HEK293T (cell line): Measurements from ENCODE around the gene BTBD9.

ENCODE experiments used
- CTCF ChIA-PET: fragments of 350-600 bp; formaldehyde crosslinking; extraction: SDS; loops from one replicate; lab custom pipeline; 2021; ENCODE audit warnings: antibody characterized with exemption, inconsistent platforms; lab: Yijun Ruan, JAX
- POLR2A ChIA-PET: fragments of 350-600 bp; formaldehyde crosslinking; extraction: SDS; loops from one replicate; lab custom pipeline; 2020; ENCODE audit warnings: antibody characterized with exemption, inconsistent platforms; lab: Yijun Ruan, JAX
- DNase-seq: peaks from one replicate; pipeline ENCODE4 v3.0.0; 2012; ENCODE audit warnings: mixed read lengths; ENCODE audit errors: extremely low spot score
- ARNT ChIP-seq: fragments of 450-650 bp; IDR thresholded peaks from 2 replicates; pipeline ENCODE4 v1.6.1; 2017; ENCODE audit warnings: mild to moderate bottlenecking
- BHLHE40 ChIP-seq: fragments of 450-650 bp; IDR thresholded peaks from 2 replicates; pipeline ENCODE4 v1.6.1; 2016; ENCODE audit warnings: mild to moderate bottlenecking, moderate library complexity, borderline replicate concordance
- CTBP1 ChIP-seq: fragments of 450-650 bp; IDR thresholded peaks from 2 replicates; pipeline ENCODE4 v1.6.1; 2016; ENCODE audit warnings: borderline replicate concordance
- ELF4 ChIP-seq: fragments of 450-650 bp; IDR thresholded peaks from 2 replicates; pipeline ENCODE4 v1.6.1; 2017; ENCODE audit warnings: antibody characterized with exemption
- FOXA1 ChIP-seq: fragments of 450-650 bp; IDR thresholded peaks from 2 replicates; pipeline ENCODE4 v1.6.1; 2016; ENCODE audit warnings: mild to moderate bottlenecking
- FOXK2 ChIP-seq: fragments of 450-650 bp; IDR thresholded peaks from 2 replicates; pipeline ENCODE4 v1.6.1; 2016; ENCODE audit warnings: mild to moderate bottlenecking
- FOXM1 ChIP-seq: fragments of 450-650 bp; IDR thresholded peaks from 2 replicates; pipeline ENCODE4 v1.6.1; 2017; ENCODE audit warnings: mild to moderate bottlenecking, borderline replicate concordance
- HDGF ChIP-seq: fragments of 450-650 bp; IDR thresholded peaks from 2 replicates; pipeline ENCODE4 v1.6.1; 2017; ENCODE audit warnings: antibody characterized with exemption, borderline replicate concordance
- L3MBTL2 ChIP-seq: fragments of 450-650 bp; conservative IDR thresholded peaks from 2 replicates; pipeline ENCODE4 v1.6.1; 2016; ENCODE audit warnings: mild to moderate bottlenecking
- LEF1 ChIP-seq: fragments of 450-650 bp; IDR thresholded peaks from 2 replicates; pipeline ENCODE4 v1.6.1; 2017; ENCODE audit warnings: mild to moderate bottlenecking, borderline replicate concordance
- NFRKB ChIP-seq: fragments of 450-650 bp; IDR thresholded peaks from 2 replicates; pipeline ENCODE4 v1.6.1; 2016; ENCODE audit warnings: mild to moderate bottlenecking, moderate library complexity
- PKNOX1 ChIP-seq: fragments of 450-650 bp; IDR thresholded peaks from 2 replicates; pipeline ENCODE4 v1.6.1; 2016
- SP1 ChIP-seq: fragments of 450-650 bp; IDR thresholded peaks from 2 replicates; pipeline ENCODE4 v1.6.1; 2017
- SUZ12 ChIP-seq: fragments of 450-650 bp; IDR thresholded peaks from 2 replicates; pipeline ENCODE4 v1.6.1; 2016; ENCODE audit warnings: mild to moderate bottlenecking
- TARDBP ChIP-seq: fragments of 450-650 bp; IDR thresholded peaks from 2 replicates; pipeline ENCODE4 v1.6.1; 2016
- ZNF384 ChIP-seq: fragments of 450-650 bp; IDR thresholded peaks from 2 replicates; pipeline ENCODE4 v1.6.1; 2016

BTBD9 gene

GRCh38 chr6:38501931-38502330, 137.8 kb downstream of the BTBD9 start:
- ChIA-PET POLR2A (no interaction called here), CTCF (no interaction called here)
- DNase-seq = no peak
- TF ChIP-seq SP1 = no peak

GRCh38 chr6:38499529-38500096, 140.1 kb downstream of the BTBD9 start:
- ChIA-PET CTCF (no interaction called here), POLR2A (no interaction called here)
- no peak for DNase-seq
- no peak for TF ChIP-seq HDGF
- no peak for TF ChIP-seq ZNF384
- TF ChIP-seq BHLHE40 = no peak
- TF ChIP-seq FOXA1 = no peak
- TF ChIP-seq FOXM1 = no peak
- no peak for TF ChIP-seq SUZ12
- no peak for TF ChIP-seq LEF1
- no peak for TF ChIP-seq L3MBTL2
- no peak for TF ChIP-seq ELF4
- no peak for TF ChIP-seq CTBP1

GRCh38 chr6:38498805-38499445, 140.8 kb downstream of the BTBD9 start:
- TF ChIP-seq BHLHE40 (no peak), FOXK2 (no peak), ZNF384 (no peak), FOXM1 (no peak), ARNT (no peak), L3MBTL2 (no peak), SUZ12 (no peak), ELF4 (no peak)
- ChIA-PET POLR2A (no interaction called here), CTCF (no interaction called here)
- DNase-seq = no peak

- ChIA-PET POLR2A (no interaction called here), CTCF (interaction anchor here (0.6 kb wide), 1 partner anchor 869 kb away, joined by 3 read pairs; no protein-coding TSS in a partner anchor)
- TF ChIP-seq ZNF384 (no peak), LEF1 (no peak), SUZ12 (no peak), SP1 (no peak), PKNOX1 (no peak), NFRKB (no peak), BHLHE40 (no peak), L3MBTL2 (no peak), TARDBP (no peak), HDGF (no peak), FOXM1 (no peak), ARNT (no peak)
- no peak for DNase-seq
Observed at GRCh38 chr6:38498085-38498484, 141.6 kb downstream of the BTBD9 start.

- CTCF ChIA-PET = interaction anchor here (0.6 kb wide), 1 partner anchor 869 kb away, joined by 3 read pairs; no protein-coding TSS in a partner anchor
- no peak for DNase-seq
- POLR2A ChIA-PET = no interaction called here
Observed at GRCh38 chr6:38497546-38497945, 142.2 kb downstream of the BTBD9 start.

More at GRCh38 chr6:38497546-38497945, 142.2 kb downstream of the BTBD9 start:
- TF ChIP-seq HDGF = no peak
- no peak for TF ChIP-seq TARDBP
- TF ChIP-seq L3MBTL2 = no peak
- TF ChIP-seq NFRKB = no peak
- no peak for TF ChIP-seq FOXM1
- no peak for TF ChIP-seq ARNT
- TF ChIP-seq PKNOX1 = no peak
- no peak for TF ChIP-seq BHLHE40
- no peak for TF ChIP-seq LEF1
- no peak for TF ChIP-seq FOXK2
- TF ChIP-seq ZNF384 = no peak
- no peak for TF ChIP-seq FOXA1
- no peak for TF ChIP-seq SUZ12
- TF ChIP-seq CTBP1 = no peak
- no peak for TF ChIP-seq ELF4
- no peak for TF ChIP-seq SP1
